ENCODE data around the gene CHD6.

CHD6 gene

GRCh38 chr20:41501376-41501775, 116.8 kb downstream of the CHD6 start:
- no peak for DNase-seq

GRCh38 chr20:41499961-41500725, 118.0 kb downstream of the CHD6 start:
- DNase-seq, result no peak

- DNase-seq, result no peak
Observed at GRCh38 chr20:41499064-41499463, 119.1 kb downstream of the CHD6 start.

GRCh38 chr20:41497186-41497895, 120.8 kb downstream of the CHD6 start:
- DNase-seq, result no peak

- no peak for DNase-seq
Observed at GRCh38 chr20:41494451-41494850, 123.7 kb downstream of the CHD6 start.

GRCh38 chr20:41483553-41483930, 134.6 kb downstream of the CHD6 start:
- DNase-seq, result no peak

GRCh38 chr20:41482647-41483552, 135.3 kb downstream of the CHD6 start:
- DNase-seq, result no peak

- DNase-seq, result no peak
Observed at GRCh38 chr20:41480054-41480770, 138.0 kb downstream of the CHD6 start.

- no peak for DNase-seq
Observed at GRCh38 chr20:41479113-41479512, 139.1 kb downstream of the CHD6 start.

GRCh38 chr20:41478026-41478425, 140.2 kb downstream of the CHD6 start:
- DNase-seq, result no peak

- DNase-seq, result no peak
Observed at GRCh38 chr20:41476446-41476845, 141.7 kb downstream of the CHD6 start.

- DNase-seq, result no peak
Observed at GRCh38 chr20:41476013-41476441, 142.2 kb downstream of the CHD6 start.

GRCh38 chr20:41475503-41475902, 142.7 kb downstream of the CHD6 start:
- DNase-seq, result no peak

GRCh38 chr20:41470362-41471095, 147.6 kb downstream of the CHD6 start:
- no peak for DNase-seq

- no peak for DNase-seq
Observed at GRCh38 chr20:41469868-41470267, 148.3 kb downstream of the CHD6 start.

- DNase-seq, result no peak
Observed at GRCh38 chr20:41468994-41469600, 149.1 kb downstream of the CHD6 start.

- DNase-seq, result no peak
Observed at GRCh38 chr20:41467690-41468089, 150.5 kb downstream of the CHD6 start.

GRCh38 chr20:41467220-41467619, 151.0 kb downstream of the CHD6 start:
- DNase-seq, result no peak

GRCh38 chr20:41463567-41463966, 154.6 kb downstream of the CHD6 start:
- DNase-seq, result no peak

- DNase-seq, result no peak
Observed at GRCh38 chr20:41462372-41463161, 155.6 kb downstream of the CHD6 start.

GRCh38 chr20:41458761-41459160, 159.4 kb downstream of the CHD6 start:
- DNase-seq, result no peak

Measured in CD4-positive, alpha-beta T cell treated with Interferon alpha-2 for 1 hour (primary cell).